ENCODE results near the gene ERC2.

ERC2 gene

DNA sequence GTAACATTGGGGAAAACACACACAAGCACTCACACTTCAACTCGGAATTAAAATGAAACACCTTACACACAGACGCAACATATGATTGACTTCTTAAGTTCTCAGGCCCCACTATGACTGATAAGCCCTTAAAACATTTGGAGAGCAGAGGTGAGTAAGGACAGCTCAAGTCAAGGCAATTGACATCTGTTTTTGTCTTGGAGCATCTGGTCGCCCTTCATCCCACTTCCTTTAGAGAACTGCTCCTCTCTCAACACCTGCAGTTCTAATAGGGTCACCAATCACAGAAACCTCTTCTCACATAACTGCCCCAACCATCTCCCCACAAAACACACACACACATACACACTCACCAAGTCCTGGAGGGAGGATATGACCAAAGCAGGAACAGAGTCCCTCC lies 43.4 kb downstream of the ERC2 start:
- POLR2A ChIA-PET: no interaction called here
- Histone ChIP-seq H3K4me3 (ENCODE audit: low read depth, low read length) (no peak overlapping the region), H3K4me1 (ENCODE audit: control insufficient read depth, insufficient read depth, low read length) (no peaks in the 10 kb centered on the region), H3K27ac (ENCODE audit: extremely low read depth, low read depth, low read length) (no peak overlapping the region), H3K36me3 (ENCODE audit: control insufficient read depth in 2 of 2, insufficient read depth in 1 of 2, low read length in 2 of 2) (no peaks in the 10 kb centered on the region), H3K9me3 (ENCODE audit: control insufficient read depth, insufficient read depth, low read depth, low read length) (no peaks in the 10 kb centered on the region)
- CTCF ChIA-PET: interaction anchor here (1.2 to 1.5 kb wide), 2 partner anchors 22 to 84 kb away, joined by 4 read pairs; no protein-coding TSS in a partner anchor
- TF ChIP-seq ZNF626 (tag by site-specific recombination; IDR thresholded peaks at IDR 0.05) (no peak), ZNF133 (tag by site-specific recombination; IDR thresholded peaks at IDR 0.05) (no peak), ZIC2 (tag by site-specific recombination; IDR thresholded peaks at IDR 0.05) (no peak), ZNF549 (tag by site-specific recombination; IDR thresholded peaks at IDR 0.05) (no peak), SP2 (tag by site-specific recombination; IDR thresholded peaks at IDR 0.05) (no peak)
- TF ChIP-seq, protein P1, sequence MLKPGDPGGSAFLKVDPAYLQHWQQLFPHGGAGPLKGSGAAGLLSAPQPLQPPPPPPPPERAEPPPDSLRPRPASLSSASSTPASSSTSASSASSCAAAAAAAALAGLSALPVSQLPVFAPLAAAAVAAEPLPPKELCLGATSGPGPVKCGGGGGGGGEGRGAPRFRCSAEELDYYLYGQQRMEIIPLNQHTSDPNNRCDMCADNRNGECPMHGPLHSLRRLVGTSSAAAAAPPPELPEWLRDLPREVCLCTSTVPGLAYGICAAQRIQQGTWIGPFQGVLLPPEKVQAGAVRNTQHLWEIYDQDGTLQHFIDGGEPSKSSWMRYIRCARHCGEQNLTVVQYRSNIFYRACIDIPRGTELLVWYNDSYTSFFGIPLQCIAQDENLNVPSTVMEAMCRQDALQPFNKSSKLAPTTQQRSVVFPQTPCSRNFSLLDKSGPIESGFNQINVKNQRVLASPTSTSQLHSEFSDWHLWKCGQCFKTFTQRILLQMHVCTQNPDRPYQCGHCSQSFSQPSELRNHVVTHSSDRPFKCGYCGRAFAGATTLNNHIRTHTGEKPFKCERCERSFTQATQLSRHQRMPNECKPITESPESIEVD (tag by site-specific recombination; IDR thresholded peaks at IDR 0.05): no peak
- TF ChIP-seq, protein P2, sequence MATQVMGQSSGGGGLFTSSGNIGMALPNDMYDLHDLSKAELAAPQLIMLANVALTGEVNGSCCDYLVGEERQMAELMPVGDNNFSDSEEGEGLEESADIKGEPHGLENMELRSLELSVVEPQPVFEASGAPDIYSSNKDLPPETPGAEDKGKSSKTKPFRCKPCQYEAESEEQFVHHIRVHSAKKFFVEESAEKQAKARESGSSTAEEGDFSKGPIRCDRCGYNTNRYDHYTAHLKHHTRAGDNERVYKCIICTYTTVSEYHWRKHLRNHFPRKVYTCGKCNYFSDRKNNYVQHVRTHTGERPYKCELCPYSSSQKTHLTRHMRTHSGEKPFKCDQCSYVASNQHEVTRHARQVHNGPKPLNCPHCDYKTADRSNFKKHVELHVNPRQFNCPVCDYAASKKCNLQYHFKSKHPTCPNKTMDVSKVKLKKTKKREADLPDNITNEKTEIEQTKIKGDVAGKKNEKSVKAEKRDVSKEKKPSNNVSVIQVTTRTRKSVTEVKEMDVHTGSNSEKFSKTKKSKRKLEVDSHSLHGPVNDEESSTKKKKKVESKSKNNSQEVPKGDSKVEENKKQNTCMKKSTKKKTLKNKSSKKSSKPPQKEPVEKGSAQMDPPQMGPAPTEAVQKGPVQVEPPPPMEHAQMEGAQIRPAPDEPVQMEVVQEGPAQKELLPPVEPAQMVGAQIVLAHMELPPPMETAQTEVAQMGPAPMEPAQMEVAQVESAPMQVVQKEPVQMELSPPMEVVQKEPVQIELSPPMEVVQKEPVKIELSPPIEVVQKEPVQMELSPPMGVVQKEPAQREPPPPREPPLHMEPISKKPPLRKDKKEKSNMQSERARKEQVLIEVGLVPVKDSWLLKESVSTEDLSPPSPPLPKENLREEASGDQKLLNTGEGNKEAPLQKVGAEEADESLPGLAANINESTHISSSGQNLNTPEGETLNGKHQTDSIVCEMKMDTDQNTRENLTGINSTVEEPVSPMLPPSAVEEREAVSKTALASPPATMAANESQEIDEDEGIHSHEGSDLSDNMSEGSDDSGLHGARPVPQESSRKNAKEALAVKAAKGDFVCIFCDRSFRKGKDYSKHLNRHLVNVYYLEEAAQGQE (tag by site-specific recombination; IDR thresholded peaks at IDR 0.05): no peak
- TF ChIP-seq, protein P3, sequence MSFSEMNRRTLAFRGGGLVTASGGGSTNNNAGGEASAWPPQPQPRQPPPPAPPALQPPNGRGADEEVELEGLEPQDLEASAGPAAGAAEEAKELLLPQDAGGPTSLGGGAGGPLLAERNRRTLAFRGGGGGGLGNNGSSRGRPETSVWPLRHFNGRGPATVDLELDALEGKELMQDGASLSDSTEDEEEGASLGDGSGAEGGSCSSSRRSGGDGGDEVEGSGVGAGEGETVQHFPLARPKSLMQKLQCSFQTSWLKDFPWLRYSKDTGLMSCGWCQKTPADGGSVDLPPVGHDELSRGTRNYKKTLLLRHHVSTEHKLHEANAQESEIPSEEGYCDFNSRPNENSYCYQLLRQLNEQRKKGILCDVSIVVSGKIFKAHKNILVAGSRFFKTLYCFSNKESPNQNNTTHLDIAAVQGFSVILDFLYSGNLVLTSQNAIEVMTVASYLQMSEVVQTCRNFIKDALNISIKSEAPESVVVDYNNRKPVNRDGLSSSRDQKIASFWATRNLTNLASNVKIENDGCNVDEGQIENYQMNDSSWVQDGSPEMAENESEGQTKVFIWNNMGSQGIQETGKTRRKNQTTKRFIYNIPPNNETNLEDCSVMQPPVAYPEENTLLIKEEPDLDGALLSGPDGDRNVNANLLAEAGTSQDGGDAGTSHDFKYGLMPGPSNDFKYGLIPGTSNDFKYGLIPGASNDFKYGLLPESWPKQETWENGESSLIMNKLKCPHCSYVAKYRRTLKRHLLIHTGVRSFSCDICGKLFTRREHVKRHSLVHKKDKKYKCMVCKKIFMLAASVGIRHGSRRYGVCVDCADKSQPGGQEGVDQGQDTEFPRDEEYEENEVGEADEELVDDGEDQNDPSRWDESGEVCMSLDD (tag by site-specific recombination; IDR thresholded peaks at IDR 0.05): no peak
- TF ChIP-seq, protein P4, sequence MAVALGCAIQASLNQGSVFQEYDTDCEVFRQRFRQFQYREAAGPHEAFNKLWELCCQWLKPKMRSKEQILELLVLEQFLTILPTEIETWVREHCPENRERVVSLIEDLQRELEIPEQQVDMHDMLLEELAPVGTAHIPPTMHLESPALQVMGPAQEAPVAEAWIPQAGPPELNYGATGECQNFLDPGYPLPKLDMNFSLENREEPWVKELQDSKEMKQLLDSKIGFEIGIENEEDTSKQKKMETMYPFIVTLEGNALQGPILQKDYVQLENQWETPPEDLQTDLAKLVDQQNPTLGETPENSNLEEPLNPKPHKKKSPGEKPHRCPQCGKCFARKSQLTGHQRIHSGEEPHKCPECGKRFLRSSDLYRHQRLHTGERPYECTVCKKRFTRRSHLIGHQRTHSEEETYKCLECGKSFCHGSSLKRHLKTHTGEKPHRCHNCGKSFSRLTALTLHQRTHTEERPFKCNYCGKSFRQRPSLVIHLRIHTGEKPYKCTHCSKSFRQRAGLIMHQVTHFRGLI (tag by site-specific recombination; IDR thresholded peaks at IDR 0.05): no peak
- TF ChIP-seq, protein P5, sequence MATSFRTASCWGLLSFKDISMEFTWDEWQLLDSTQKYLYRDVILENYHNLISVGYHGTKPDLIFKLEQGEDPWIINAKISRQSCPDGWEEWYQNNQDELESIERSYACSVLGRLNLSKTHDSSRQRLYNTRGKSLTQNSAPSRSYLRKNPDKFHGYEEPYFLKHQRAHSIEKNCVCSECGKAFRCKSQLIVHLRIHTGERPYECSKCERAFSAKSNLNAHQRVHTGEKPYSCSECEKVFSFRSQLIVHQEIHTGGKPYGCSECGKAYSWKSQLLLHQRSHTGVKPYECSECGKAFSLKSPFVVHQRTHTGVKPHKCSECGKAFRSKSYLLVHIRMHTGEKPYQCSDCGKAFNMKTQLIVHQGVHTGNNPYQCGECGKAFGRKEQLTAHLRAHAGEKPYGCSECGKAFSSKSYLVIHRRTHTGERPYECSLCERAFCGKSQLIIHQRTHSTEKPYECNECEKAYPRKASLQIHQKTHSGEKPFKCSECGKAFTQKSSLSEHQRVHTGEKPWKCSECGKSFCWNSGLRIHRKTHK (tag by site-specific recombination; IDR thresholded peaks at IDR 0.05): no peak

DNA sequence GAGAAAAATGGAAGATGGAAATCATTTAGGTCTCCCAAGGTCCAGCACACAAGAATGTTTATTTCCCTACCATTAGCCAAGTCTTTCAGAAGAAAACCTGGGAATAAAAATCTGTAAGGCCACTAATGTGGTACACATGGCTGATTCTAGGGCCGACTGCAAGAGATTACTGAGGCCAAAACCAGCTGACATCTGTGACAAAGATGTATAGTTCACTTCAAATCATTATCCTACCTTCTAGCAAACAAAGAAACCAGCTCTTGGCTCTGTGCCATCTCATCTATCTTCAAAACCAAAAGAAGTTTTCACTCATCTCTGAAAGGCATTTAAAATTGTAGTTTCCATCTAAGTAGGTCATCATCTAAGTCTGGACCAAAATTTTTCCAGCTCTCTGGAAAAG lies 43.9 kb downstream of the ERC2 start:
- Histone ChIP-seq H3K27ac (ENCODE audit: extremely low read depth, low read depth, low read length) (no peak overlapping the region), H3K36me3 (ENCODE audit: control insufficient read depth in 2 of 2, insufficient read depth in 1 of 2, low read length in 2 of 2) (no peaks in the 10 kb centered on the region), H3K9me3 (ENCODE audit: control insufficient read depth, insufficient read depth, low read depth, low read length) (no peaks in the 10 kb centered on the region), H3K4me3 (ENCODE audit: low read depth, low read length) (no peak overlapping the region), H3K4me1 (ENCODE audit: control insufficient read depth, insufficient read depth, low read length) (no peaks in the 10 kb centered on the region)
- ChIA-PET CTCF (interaction anchor here (1.2 to 1.5 kb wide), 2 partner anchors 23 to 83 kb away, joined by 4 read pairs; no protein-coding TSS in a partner anchor), POLR2A (no interaction called here)
- TF ChIP-seq ZNF155 (tag by site-specific recombination; IDR thresholded peaks at IDR 0.05): no peak
- no peak for TF ChIP-seq ZSCAN23 (tag by site-specific recombination; IDR thresholded peaks at IDR 0.05)
- TF ChIP-seq ZNF510 (tag by site-specific recombination; IDR thresholded peaks at IDR 0.05; ENCODE audit: insufficient replicate concordance): no peak
- TF ChIP-seq GLI4 (tag by site-specific recombination; IDR thresholded peaks at IDR 0.05): no peak
- TF ChIP-seq ZNF585B (tag by site-specific recombination; IDR thresholded peaks at IDR 0.05): no peak
- no peak for TF ChIP-seq TRIM28 (IDR thresholded peaks at IDR 0.05; ENCODE audit: borderline replicate concordance, low read length)
- TF ChIP-seq FEZF1 (tag by site-specific recombination; IDR thresholded peaks at IDR 0.05): no peak
- no peak for TF ChIP-seq ZNF2 (tag by site-specific recombination; IDR thresholded peaks at IDR 0.05)
- TF ChIP-seq ZNF610 (tag by site-specific recombination; IDR thresholded peaks at IDR 0.05; ENCODE audit: borderline replicate concordance): no peak
- no peak for TF ChIP-seq ZNF561 (tag by site-specific recombination; IDR thresholded peaks at IDR 0.05; ENCODE audit: borderline replicate concordance)
- no peak for TF ChIP-seq ZBTB8A (tag by site-specific recombination; IDR thresholded peaks at IDR 0.05)
- TF ChIP-seq ZNF169 (tag by site-specific recombination; IDR thresholded peaks at IDR 0.05): no peak
- TF ChIP-seq, protein P6, sequence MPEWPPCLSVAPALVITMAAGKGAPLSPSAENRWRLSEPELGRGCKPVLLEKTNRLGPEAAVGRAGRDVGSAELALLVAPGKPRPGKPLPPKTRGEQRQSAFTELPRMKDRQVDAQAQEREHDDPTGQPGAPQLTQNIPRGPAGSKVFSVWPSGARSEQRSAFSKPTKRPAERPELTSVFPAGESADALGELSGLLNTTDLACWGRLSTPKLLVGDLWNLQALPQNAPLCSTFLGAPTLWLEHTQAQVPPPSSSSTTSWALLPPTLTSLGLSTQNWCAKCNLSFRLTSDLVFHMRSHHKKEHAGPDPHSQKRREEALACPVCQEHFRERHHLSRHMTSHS (tag by site-specific recombination; IDR thresholded peaks at IDR 0.05): no peak

All from HEK293 (cell line).